Smooth muscle cell of the coronary artery (primary cell): ENCODE data around the gene MEFV. TPM values are rescaled to one million over a fixed set of nuclear protein-coding genes. Genes with fewer than 3 reads are reported as not detected.

Experiments used
- total RNA-seq: library from RNA; depleted of rRNA; stranded (reverse); fragments of >200 nt; gene quantifications from 2 replicates; pipeline ENCODE4 v1.2.3, GENCODE V29; 2014; ENCODE audit warnings: low replicate concordance

Gene MEFV
- total RNA-seq, result 0.15 TPM in 1 of 2 replicates, not detected in the other

GRCh38 chr16:3256146-3256865 is at the start of gene MEFV:
TSS of gene MEFV (minus strand) at chr16:3256633. CDS start at chr16:3256587, 46 bp downstream.

DNA sequence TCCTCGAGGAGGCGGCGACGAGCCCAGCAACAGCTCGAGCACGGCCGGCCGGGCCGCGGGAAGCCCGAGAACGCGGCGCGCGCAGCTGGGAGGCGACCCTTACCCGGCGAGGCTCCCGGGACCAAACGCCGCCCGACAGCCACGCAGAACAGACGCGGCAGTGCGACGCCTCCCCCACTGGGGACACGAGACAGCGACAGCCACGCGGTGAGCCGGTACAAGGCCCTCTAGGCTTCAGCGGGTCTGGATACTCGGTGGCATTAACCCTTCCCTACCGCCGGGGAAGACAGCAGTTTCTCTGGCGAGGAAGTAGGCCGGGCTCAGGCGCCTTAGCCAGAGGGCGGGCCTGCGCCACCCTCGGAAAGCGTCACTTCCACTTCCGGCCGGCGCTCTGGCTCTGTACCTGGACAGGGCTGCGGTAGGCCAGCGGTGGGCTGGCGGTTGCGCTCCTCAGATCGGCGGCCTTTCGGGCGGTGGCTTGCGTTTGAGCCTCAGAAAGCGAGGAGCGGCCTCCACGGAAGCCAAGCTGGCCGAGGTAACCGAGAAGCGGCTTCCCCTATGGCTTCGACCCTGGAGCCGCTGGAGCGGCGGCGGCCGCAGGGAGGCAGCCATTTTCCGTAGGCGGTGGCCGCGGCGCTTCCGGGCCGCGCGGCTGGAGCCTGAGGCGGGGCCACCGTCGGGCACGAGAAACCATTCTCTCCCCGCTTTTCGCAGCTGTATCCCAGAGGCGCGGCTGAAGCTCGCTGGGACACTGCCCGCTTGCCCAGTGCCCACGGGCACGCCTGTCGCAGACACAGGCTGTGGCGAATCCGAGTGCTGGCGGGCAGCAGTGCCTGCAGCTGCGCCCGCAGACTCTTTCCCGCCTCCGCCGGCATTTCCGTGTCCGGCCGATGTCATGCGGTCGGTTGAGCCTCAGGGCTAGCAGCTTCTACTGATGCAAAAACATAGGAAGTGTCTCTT is 49.0 kb upstream of the MEFV start, which contains the start of the genes TIGD7 and ZNF75A:
Gene TIGD7 (minus strand): TSS at position 322 of the 960 bp plus-strand sequence. CDS start 4,816 bp downstream, outside the sequence.
Gene ZNF75A (plus strand): TSS at position 389 of the 960 bp plus-strand sequence. CDS start 2,932 bp downstream, outside the sequence.

DNA sequence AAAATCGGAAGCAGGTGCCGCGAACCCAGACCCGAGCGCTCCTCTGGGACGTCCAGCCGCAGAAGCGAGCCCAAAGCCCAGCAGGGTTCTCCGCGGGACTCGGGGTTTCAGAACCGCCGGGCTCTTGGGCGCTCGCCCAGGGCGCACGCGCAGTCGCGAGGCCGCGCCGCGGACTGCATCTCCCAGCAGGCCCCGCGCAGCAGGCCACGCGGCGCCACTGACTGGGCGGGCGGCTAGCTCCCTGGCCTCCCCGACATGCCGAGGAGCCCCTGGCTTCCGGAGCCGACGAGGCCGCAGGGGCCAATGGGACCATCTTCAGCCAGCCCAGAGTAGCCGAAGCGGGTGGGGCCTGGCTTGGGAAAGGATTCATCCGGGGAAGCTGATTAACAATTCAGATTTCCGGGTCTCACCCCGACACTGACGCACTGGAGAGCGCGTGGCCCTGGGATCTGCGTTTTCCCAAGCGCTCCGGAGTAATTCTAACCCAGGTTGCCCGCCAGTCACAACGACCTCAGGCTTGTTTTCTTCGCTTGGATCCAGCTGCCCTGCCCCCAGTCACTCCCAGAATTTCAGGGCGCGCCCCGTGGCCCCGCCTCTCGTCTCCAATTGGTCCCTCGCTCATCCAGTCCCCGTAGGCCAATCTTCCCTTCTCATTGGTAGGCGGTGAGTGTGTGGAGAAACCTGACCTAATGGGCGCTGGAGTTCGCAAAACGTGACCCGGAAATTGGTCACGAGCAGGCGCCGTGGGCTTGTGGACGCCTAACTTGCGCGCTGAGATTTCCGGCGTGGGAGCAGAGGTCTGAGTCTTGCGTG is 26.5 kb upstream of the MEFV start, which contains the start of gene ZNF263:
Gene ZNF263 (plus strand): TSS at position 762 of the 813 bp plus-strand sequence. CDS start 328 bp downstream, outside the sequence.

GRCh38 chr16:3234857-3235561 is 21.4 kb downstream of the MEFV start, which contains the start of gene ZNF200:
TSS of gene ZNF200 (minus strand) at chr16:3235158. CDS start at chr16:3233755, 1,403 bp downstream.

Other genes with a start within 250 kb of the MEFV start
- gene CLDN9, start 243.7 kb downstream of the MEFV start, total RNA-seq, result not detected in 2 replicates
- not detected in 2 replicates for gene CLDN6, start 238.4 kb downstream of the MEFV start, total RNA-seq
- gene TNFRSF12A, start 236.3 kb downstream of the MEFV start, total RNA-seq, result 42.1 and 365 TPM in 2 replicates
- gene HCFC1R1, start 232.7 kb downstream of the MEFV start, total RNA-seq, result 6.6 and 18.3 TPM in 2 replicates
- 17.2 and 26.2 TPM in 2 replicates for gene THOC6, start 232.6 kb downstream of the MEFV start, total RNA-seq
- under 0.01 and 0.08 TPM in 2 replicates for gene BICDL2, start 219.7 kb downstream of the MEFV start, total RNA-seq
- gene MMP25, start 210.1 kb downstream of the MEFV start, total RNA-seq, result under 0.01 TPM in 1 of 2 replicates, not detected in the other
- 7.4 and 41.0 TPM in 2 replicates for gene IL32, start 191.0 kb downstream of the MEFV start, total RNA-seq
- gene ZSCAN10, start 157.3 kb downstream of the MEFV start, total RNA-seq, result not detected in 2 replicates
- 9.8 and 14.8 TPM in 2 replicates for gene ZNF205, start 144.0 kb downstream of the MEFV start, total RNA-seq
- 0.70 and 4.1 TPM in 2 replicates for gene ZNF213, start 121.6 kb downstream of the MEFV start, total RNA-seq
- gene OR1F1, start 68.4 kb downstream of the MEFV start, total RNA-seq, result not detected in 2 replicates
- gene ZNF200, start 21.5 kb downstream of the MEFV start, total RNA-seq, result 5.1 and 8.0 TPM in 2 replicates
- 17.1 and 35.3 TPM in 2 replicates for gene ZNF263, start 26.9 kb upstream of the MEFV start, total RNA-seq
- gene TIGD7, start 48.8 kb upstream of the MEFV start, total RNA-seq, result 3.9 and 4.7 TPM in 2 replicates
- gene ZNF75A, start 48.9 kb upstream of the MEFV start, total RNA-seq, result 9.7 and 16.1 TPM in 2 replicates
- 0.08 and 0.23 TPM in 2 replicates for gene OR2C1, start 99.3 kb upstream of the MEFV start, total RNA-seq
- gene ZSCAN32, start 144.4 kb upstream of the MEFV start, total RNA-seq, result 4.4 and 9.1 TPM in 2 replicates
- gene ZNF174, start 144.6 kb upstream of the MEFV start, total RNA-seq, result 2.0 and 4.9 TPM in 2 replicates
- 1.1 and 3.1 TPM in 2 replicates for gene ZNF597, start 186.9 kb upstream of the MEFV start, total RNA-seq
- 10.2 and 10.4 TPM in 2 replicates for gene NAA60, start 187.0 kb upstream of the MEFV start, total RNA-seq
- not detected in 2 replicates for gene C16orf90, start 238.9 kb upstream of the MEFV start, total RNA-seq
- 17.1 and 49.1 TPM in 2 replicates for gene CLUAP1, start 244.4 kb upstream of the MEFV start, total RNA-seq